NK-92 treated with Interleukin-12 subunit alpha and Interleukin-12 subunit beta, amount 100 ng/mL, for 24 hours (cell line): Measurements from ENCODE around the gene LRIG2.
"Not testable (repeated sequence)": the region's sequence is repeated elsewhere in the genome, so short reads cannot be mapped to it uniquely, and the experiment has no call there.

Source experiments
- DNase-seq: peaks from one replicate; lab custom pipeline; 2025; lab: John Stamatoyannopoulos, UW

The LRIG2 gene

GRCh38 chr1:113063456-113063855 is 9.5 kb upstream of the LRIG2 start:
- DNase-seq, result not testable (repeated sequence)

GRCh38 chr1:113072141-113072756 is 749 bp upstream of the LRIG2 start:
- DNase-seq, result no peak

GRCh38 chr1:113073479-113073950 is 517 bp downstream of the LRIG2 start:
- DNase-seq, result peak; percentile 38

- no peak for DNase-seq
Measured at GRCh38 chr1:113074237-113074636, 1.2 kb downstream of the LRIG2 start.

GRCh38 chr1:113077978-113078377 is 5.0 kb downstream of the LRIG2 start:
- DNase-seq, result not testable (repeated sequence)

- DNase-seq, result no peak
Measured at GRCh38 chr1:113086541-113086940, 13.5 kb downstream of the LRIG2 start.

GRCh38 chr1:113088972-113089371 is 16.0 kb downstream of the LRIG2 start:
- no peak for DNase-seq

GRCh38 chr1:113090051-113090450 is 17.1 kb downstream of the LRIG2 start:
- no peak for DNase-seq

GRCh38 chr1:113091988-113092594 is 19.1 kb downstream of the LRIG2 start:
- no peak for DNase-seq

GRCh38 chr1:113094506-113094905 is 21.5 kb downstream of the LRIG2 start:
- DNase-seq, result no peak

GRCh38 chr1:113095790-113096455 is 22.9 kb downstream of the LRIG2 start:
- no peak for DNase-seq

- DNase-seq, result no peak
Measured at GRCh38 chr1:113096493-113096892, 23.5 kb downstream of the LRIG2 start.

- no peak for DNase-seq
Measured at GRCh38 chr1:113101588-113101987, 28.6 kb downstream of the LRIG2 start.

GRCh38 chr1:113103048-113103447 is 30.1 kb downstream of the LRIG2 start:
- no peak for DNase-seq

GRCh38 chr1:113103977-113104376 is 31.0 kb downstream of the LRIG2 start:
- no peak for DNase-seq

GRCh38 chr1:113106910-113107309 is 33.9 kb downstream of the LRIG2 start:
- no peak for DNase-seq

- DNase-seq, result no peak
Measured at GRCh38 chr1:113109908-113110554, 37.0 kb downstream of the LRIG2 start.

- no peak for DNase-seq
Measured at GRCh38 chr1:113118266-113118665, 45.3 kb downstream of the LRIG2 start.

GRCh38 chr1:113123737-113124136 is 50.7 kb downstream of the LRIG2 start:
- no peak for DNase-seq

GRCh38 chr1:113124366-113124765 is 51.4 kb downstream of the LRIG2 start:
- DNase-seq, result no peak

- no peak for DNase-seq
Measured at GRCh38 chr1:113125517-113125916, 52.5 kb downstream of the LRIG2 start.

- DNase-seq, result no peak
Measured at GRCh38 chr1:113126207-113126606, 53.2 kb downstream of the LRIG2 start.

- DNase-seq, result no peak
Measured at GRCh38 chr1:113128116-113128515, 55.1 kb downstream of the LRIG2 start.
